HG03025 (cell line): ENCODE measurements around the gene MRPS2.

Experiments
- ATAC-seq: cut with Tn5 transposase; IDR thresholded peaks from one replicate; pipeline ENCODE4 v1.9.1; 2021; ENCODE audit warnings: mild to moderate bottlenecking, moderate library complexity; ENCODE audit not compliant: unreplicated experiment, low FRiP score

Gene MRPS2

DNA sequence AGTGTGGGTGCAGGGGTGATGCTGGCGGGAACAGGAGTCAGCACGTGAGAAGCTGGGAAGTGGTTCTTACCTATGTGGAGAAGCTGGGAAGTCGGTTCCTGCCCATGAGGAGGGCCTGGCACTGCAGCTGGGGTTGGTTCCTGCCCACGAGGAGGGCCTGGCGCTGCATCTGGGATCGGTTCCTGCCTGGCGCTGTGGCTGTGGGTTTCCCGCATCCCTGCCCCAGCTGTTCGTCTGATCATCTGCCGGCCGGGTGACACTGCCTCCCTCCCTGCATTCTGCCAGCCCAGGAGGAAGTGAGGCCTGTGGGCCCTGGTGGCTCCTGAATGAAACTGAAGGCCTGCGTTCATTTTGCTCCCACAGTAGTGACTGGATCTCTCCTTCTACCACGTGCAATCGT is 50.5 kb downstream of the MRPS2 start:
- ATAC-seq, result no peak

GRCh38 chr9:135551456-135551855 is 51.0 kb downstream of the MRPS2 start:
- ATAC-seq, result no peak

DNA sequence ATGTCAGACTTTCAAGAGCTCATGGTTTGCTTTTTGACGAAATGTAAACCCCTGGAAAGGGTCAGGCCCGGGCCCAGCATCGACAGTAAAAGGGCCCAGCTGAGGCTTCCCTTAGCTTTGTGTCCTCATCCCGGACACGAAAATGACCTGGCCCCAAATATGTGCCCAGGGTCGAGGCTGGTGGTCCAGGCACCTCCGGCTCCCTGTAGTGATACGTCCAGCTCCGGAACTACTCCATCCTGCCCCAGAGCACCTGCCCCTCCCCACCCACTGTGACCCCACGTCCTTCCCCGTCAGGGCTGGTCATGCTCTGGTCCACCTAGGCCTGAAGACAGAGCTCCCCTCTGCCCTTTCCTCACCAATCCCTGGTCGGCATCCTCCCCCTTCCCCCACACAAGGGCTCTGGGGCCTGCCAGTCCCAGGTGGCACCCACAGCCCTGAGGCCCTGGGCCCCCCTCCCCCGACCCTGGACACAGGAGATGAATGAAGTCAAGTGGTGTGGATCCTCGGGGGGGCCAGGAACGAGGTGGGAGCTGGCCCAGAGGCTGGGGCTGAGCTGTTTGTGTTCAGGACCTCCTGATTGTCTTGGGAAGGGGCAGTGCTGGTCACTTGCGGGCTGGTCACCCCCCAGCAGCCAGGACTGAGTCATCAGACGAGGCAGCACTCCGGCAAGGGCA is 51.7 kb downstream of the MRPS2 start:
- ATAC-seq, result no peak

GRCh38 chr9:135552698-135553171 is 52.3 kb downstream of the MRPS2 start:
- no peak for ATAC-seq
